GM12865 (cell line): ENCODE results near the gene FCF1.

Experiments
- DNase-seq: peaks from one replicate; pipeline ENCODE4 v3.0.0; 2010; ENCODE audit warnings: low read depth
- H3K4me3 ChIP-seq: 2 replicates; pipeline ENCODE4 v1.5.1; 2011; ENCODE audit warnings: mild to moderate bottlenecking, low read depth, low read length, control low read depth
- CTCF ChIP-seq: IDR thresholded peaks from 2 replicates; pipeline ENCODE4 v1.5.1; 2011; ENCODE audit warnings: low read length, control low read depth, low read depth, inconsistent platforms; ENCODE audit not compliant: insufficient read depth; ENCODE audit errors: missing control alignments

FCF1 gene

DNA sequence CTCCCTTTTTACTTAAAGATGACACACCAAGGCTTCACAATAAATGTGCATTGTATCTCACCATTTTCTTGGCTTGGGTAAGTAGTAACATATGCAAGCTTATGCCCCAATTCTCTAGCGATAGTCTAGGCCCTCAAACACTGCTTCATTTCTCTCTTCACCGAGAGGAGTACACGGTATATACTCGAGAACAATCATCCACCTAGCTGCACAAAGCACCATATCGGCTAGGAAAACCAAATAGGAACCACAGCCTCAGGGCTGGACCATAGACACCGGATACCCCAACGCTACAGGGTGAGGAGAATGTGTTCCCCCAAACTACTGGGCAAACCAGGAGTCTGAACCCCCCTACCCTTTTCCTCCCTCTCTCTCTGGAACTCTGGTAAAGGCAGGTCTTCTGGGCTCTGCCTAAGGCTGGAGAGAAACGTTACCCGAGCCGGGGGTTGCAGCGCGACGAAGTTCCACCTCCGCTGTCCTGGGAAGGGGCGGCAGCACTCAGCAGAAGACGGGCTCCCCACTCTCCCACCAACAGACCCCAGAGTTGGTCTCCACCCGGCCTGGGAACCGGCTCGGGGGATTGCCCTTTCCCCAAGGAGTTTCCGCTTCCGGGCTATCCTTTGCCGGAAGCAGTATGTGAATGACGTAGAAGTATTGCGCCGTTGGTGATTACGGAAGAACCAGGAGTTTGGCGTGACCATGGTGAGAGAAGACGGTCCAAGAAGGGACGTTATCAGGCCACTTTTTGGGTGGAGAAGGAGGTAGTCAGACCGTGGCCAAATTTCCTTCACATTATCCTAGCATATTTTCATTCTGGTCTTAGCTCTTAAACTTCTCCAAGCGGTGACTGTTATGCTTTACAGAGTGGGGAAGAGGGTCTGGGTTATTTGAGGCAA lies at the start of gene FCF1, which contains the start of gene AREL1:
Gene FCF1 (plus strand): TSS at position 646 of the 896 bp plus-strand sequence. CDS start 54 bp downstream, at position 700.
Gene AREL1 (minus strand): TSS at position 582 of the 896 bp plus-strand sequence. CDS start 27,465 bp downstream, outside the sequence.
- peak within 1 kb of the TSS; percentile 89 for H3K4me3 ChIP-seq
- peak; percentile 87 for DNase-seq
- TF ChIP-seq CTCF: no peak

GRCh38 chr14:74663884-74664283 lies 49.1 kb upstream of the FCF1 start:
- TF ChIP-seq CTCF: no peak
- H3K4me3 ChIP-seq: no peak overlapping the region
- DNase-seq: no peak

DNA sequence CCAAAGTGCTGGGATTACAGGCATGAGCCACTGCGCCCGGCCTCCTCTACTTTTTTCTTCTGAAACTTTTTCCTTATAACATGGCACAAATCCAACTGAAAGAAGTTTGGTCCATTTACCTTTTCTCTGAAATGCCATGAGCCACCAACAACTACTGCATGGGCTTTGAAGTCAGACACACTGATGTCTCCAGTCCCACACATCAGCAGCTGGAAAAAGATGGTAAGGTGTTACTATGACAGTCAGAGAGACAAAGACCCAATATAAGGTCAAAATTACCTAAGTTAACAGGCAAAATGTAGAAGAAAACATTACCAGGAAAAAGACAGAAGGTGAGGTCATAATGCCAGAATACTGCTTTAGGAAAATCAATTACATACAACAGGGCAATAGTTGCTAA lies 48.2 kb upstream of the FCF1 start:
- no peak for DNase-seq
- no peak overlapping the region for H3K4me3 ChIP-seq
- TF ChIP-seq CTCF: no peak

- H3K4me3 ChIP-seq: no peak overlapping the region
- no peak for TF ChIP-seq CTCF
- no peak for DNase-seq
Measured at GRCh38 chr14:74667758-74668157, 45.2 kb upstream of the FCF1 start.

GRCh38 chr14:74669256-74669655 lies 43.7 kb upstream of the FCF1 start:
- DNase-seq: no peak
- no peak for TF ChIP-seq CTCF
- H3K4me3 ChIP-seq: no peak overlapping the region

DNA sequence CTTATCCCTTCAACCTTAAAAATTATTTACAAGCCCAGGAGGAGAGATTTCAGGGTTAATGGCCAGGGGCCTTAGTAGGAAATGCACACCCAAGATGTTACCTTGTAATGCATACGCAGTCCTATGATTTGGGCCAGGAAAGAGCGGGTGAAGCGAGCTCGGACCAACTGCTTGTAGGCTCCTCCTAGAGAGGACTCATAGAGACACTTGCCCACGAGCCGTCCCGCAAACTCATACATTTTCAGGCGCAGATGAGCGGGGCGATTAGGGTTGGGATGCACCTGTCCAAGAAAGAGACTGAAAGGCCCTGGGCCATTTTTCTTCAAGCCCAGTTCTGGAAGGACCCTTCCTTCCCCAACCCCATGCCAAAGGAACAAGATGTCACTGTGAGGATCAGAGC lies 43.1 kb upstream of the FCF1 start:
- no peak for TF ChIP-seq CTCF
- DNase-seq: no peak
- no peak overlapping the region for H3K4me3 ChIP-seq
